G401.6 (cell line): ENCODE results near the gene GPS2.
A peak's percentile ranks its signal among the peaks of the same experiment; 100 is the strongest.
"Not testable (repeated sequence)": the region's sequence is repeated elsewhere in the genome, so short reads cannot be mapped to it uniquely, and the experiment has no call there.

Source experiments
- FAIRE-seq: peaks from 2 replicates; lab custom pipeline; 2012; peaks lifted over from hg19 to GRCh38; lab: Jason Lieb, UNC

GPS2 gene

DNA sequence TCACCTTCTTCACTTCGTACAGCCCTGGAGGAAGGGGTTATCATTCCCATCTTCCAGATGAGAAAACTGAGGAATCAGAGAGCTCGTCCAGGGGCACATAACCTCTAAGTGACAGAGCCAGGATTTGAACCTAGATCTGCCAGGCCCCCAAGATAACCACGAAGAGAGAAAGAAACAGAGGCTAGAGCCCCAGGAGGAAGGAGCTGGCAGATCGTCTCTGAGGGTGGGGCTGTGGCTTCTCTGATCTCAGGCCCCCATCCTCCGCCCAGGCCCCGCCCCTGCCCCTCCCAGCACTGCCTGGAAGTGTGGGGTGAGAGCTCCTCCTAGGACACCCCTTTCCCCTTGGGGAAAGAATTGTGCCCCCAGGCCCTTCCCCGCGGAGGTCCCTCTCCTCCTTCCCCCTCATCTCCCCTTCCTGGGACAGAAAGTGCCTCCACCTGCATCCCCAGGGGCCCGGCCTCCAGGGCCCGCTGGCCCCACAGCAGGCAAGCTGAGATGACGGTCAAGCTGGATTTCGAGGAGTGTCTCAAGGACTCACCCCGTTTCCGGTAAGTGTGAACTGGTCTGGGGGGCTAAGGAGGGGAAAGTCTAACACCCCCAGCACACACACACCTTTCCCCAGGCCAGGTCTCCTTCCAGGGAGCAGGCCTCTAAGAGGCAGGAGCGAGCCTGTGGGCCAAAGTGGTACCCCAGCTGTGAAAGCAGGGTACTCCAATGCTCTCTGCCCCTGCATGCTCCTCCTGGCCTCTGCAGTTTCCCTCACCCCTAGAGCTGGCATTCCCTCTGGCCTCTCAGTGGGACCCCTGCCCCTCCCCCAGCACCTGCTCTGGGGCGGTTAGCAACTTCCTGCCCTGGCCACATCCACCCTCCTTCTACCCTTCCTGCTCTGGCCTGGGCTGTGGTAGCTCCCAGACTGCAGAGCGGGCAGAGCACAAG, 21.3 kb upstream of the GPS2 start, which contains the start of gene ACAP1:
TSS of gene ACAP1 (plus strand) at position 290 of the 936 bp plus-strand sequence. CDS start at position 496, 206 bp downstream.
- FAIRE-seq = no peak

DNA sequence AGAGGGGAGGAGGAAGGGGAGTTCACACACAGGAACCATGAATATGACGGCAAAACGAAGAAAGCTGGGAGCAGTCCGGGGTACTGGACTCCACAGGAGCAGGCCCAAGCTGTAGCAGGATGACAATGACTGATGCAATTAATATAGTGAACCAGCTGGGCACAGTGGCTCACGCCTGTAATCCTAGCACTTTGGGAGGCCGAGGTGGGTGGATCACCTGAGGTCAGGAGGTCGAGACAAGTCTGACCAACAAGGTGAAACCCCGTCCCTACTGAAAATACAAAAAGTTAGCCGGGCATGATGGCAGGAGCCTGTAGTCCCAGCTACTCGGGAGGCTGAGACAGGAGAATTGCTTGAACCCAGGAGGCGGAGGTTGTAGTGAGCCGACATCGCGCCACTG, 20.6 kb upstream of the GPS2 start:
- not testable (repeated sequence) for FAIRE-seq

DNA sequence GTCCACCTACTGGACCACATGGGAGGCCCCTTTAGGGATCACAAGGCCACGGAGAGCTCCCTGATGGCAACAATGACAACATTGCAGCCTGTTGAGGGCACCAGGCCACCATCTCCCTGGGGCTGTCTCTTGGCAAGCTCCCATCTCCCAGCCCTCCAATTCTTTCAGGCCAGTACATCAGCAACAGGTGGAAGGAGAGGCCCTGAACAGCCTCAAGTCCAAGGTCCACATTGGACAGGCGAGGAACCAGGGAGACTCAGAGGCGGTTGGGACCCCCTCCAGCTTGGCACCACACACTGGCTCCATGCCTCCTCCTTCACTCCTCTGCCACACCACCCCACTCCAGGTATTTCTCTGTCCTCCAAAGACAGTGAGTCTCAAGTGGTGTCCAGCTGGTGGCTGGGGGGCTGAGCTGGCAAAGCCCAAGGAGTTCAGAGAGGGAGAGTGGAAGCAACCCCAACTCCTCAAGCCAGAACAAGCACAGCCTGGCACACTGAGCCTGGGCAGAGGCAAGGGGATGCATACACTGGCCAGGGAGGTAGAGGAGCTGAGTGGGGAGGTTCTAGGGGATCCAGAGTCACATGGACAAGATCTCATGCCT, 19.9 kb upstream of the GPS2 start:
- no peak for FAIRE-seq

DNA sequence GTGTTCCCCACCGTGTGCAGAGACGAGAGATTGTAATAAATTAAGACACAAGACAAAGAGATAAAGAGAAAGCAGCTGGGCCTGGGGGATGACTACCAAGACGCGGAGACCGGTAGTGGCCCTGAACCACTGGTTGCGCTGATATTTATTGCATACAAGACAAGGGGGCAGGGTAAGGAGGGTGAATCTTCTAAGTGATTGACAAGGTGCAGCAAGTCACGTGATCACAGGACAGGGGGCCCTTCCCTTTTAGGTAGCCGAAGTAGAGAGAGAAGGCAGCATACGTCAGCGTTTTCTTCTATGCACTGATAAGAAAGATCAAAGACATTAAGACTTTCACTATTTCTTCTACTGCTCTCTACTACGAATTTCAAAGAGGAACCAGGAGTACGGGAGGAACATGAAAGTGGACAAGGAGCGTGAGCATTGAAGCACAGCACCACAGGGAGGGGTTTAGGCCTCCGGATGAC, 17.5 kb upstream of the GPS2 start:
- not testable (repeated sequence) for FAIRE-seq

DNA sequence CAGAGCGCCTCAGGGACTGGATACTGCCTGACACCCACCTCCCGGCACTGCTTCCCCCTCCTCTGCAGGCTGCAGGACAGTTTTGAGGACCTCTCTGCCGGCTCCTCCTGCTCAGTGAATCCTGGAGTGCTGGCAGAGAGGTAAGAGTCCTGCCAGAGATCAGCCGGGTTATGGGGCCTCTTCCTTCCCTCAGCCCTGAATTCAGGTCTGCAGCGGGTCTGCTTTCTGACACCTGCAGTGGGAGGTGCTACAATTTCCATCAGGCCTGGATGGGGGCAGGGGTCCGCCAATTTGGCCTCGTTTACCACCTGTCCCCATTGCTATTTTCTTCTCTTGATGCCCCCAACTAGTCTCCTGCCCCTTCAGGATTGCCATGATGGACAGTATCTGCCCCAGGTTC, 17.0 kb upstream of the GPS2 start:
- no peak for FAIRE-seq

DNA sequence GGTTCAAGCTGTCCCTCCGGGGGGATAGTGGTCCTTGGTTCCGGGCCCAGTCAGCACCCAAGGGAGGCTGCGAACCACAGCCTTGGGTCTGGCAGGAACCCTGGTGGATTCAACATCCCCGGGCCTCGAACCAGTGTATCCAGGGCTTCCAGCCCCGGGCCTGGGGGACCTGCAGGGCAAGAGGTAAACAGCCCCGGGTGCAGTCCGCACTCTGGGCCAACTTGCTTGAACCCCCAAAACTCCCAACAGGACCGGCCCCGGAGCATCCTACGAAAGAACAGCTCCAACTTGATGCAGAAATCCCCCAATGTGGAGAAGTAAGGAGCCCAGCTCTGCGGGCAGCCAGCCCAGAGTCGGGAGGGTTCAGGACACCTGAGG, 15.5 kb upstream of the GPS2 start:
- no peak for FAIRE-seq

DNA sequence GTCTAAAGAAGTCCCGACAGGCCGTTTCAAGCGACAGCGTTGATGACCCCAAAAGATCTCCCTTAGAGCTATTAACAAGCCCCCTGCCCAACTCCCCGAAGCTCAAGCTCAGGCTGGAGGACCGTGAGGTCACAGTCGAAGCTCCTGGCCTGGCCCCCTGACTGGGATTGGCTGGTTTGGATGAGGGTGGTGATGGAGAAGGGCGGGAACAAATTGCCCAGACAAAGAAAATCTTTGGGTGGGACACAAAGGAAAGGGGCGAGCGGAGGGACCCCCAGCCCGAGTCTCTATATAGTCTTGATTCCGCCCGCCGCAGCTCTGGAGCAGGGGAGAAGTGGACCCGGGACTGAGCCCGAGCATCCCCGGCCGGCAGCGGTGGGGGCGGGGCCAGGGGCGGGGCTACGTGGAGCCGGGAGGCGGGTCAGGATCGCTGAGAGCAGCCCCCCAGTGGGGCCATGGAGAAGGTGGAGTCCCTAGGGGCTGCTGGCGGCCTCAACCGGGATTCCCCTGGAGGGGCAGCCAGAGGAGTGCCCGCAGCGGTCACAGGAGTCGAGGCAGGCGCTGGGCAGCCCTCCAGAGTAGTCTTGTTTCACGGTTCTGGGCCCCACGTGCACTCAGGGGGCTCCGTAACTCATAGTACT, 15.0 kb upstream of the GPS2 start:
- FAIRE-seq = no peak

DNA sequence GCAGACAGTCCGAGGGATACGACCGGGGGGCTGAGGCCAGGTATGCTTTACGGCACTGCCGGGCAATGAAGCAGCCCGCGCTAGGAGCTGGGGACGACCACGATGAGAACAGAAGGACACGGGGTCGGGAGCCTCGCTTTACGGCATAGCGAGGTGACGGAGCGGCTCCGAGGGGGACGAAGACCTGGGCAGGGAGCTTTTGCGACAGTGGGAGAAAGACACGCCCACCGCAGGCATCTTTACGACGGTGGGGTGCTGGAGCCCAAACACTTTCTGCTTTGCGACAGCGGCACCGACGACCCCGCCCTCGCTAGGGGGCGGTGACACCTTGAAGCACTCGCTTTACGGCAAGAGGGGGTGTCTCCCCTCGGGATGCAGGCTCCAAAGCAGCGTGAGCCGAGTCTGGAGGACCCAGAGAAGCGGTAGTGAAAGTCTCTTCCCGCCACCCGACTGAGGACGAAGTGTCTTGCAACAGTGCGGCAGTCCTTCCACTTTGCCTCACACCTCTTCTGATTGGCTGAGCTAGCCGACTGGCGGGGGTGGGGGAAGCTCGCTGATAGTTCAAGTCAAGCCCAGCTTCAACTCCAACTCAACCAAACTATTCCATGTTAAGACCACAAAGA, 14.3 kb upstream of the GPS2 start:
- peak; percentile 99 for FAIRE-seq

DNA sequence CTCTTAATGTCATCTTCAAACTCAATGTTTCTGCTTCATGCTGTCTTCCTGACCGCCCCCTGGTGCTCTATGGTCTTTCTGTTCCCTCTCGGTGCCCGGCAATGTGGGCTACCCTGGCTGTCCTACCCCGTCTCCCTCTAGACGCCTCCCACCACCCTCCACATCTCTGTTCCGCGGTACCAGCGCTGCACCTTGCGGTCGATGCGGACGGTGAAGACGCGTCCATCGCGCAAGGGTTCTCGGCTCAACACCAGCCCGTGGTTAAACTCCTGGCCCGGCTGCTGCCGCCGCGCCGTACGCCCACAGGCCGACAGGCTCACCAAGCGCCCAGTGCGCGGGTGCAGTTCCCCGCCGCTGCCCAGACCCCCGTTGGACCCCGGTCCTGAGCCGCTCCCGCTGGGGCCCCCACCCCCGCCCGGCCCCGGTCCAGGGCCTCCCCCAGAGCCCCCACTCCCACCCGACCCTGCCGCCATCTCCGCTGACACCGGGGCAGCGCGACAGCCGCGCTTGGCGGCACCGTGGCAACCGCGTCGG, 13.7 kb upstream of the GPS2 start, which contains the start of gene NEURL4:
TSS of gene NEURL4 (minus strand) at position 496 of the 534 bp plus-strand sequence. CDS start at position 473, 23 bp downstream.
- no peak for FAIRE-seq

DNA sequence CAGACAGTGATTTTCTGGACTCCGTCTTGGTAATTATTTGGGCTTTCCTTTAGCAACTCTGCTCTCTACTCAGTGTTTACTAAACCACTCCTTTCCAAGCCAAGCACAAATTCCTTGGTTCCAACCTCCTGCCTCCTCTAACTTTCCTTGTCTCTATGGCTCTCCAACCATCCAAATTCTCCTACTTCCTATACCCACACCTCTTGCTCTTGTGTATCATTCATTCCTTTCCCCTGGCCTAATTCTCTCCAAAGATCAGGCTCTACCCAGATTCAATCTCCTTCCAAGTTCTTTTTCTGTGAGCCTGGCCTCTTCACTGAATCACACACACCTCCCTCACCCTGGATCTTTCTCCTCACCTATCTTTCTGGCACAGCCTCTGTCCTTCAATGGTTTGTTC, 12.8 kb upstream of the GPS2 start:
- FAIRE-seq = no peak

DNA sequence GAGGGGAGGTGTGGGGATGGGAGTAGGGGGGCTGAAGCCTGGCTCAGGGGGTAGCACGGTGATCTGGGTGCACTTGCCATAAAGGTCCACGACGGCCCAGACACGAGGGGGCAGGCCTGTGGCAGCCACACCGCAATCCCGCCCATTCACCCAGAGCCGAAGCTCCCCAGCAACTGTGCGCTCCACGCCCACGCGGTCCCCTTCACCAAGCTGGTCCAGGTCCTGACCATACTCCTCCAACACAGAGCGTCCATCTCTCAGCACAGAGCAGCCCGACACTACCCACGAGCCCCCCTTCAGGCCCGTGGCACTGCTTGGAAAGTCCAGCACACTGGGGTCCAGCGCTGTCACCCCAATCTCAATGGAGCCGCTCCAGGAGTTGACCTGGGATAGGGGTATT, 12.3 kb upstream of the GPS2 start:
- FAIRE-seq = no peak

DNA sequence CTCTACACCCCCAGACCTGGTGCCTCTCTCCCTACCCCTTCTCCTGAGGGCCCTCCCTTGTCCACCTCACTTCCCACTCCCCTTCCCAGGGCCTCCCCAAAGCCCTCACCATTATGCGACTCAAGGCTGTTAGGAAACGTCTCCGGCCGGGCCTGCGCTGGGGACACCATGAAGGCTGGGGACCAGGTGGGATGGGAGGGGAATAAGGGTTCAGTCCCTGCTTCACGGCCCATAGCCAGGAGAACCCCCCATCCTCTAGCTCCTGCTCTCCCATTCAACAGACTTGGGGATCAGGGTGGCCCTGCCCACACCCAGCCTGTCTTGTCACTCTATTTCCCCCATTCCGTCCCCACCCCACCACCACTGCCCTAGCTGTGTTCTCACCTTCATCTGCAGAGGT, 11.9 kb upstream of the GPS2 start:
- FAIRE-seq = no peak

DNA sequence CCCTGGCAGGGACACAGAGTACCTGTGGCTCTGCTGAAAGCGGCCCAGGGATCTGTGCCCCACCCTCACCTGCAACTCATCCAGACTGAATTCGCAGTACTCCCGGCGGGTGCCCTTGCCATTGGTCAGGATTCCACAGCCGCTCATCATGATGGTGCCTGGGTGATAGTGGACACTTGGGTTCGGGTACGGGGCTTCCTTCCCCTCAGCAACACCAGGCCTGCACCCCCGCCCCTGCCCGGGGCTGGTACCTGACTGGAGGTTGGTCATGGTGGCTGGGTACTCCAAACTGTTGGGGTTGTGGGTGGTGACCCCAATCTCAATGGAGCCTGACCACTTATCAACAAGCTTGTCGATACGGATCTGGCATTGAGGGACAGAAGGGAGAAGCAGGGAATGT, 11.0 kb upstream of the GPS2 start:
- no peak for FAIRE-seq

DNA sequence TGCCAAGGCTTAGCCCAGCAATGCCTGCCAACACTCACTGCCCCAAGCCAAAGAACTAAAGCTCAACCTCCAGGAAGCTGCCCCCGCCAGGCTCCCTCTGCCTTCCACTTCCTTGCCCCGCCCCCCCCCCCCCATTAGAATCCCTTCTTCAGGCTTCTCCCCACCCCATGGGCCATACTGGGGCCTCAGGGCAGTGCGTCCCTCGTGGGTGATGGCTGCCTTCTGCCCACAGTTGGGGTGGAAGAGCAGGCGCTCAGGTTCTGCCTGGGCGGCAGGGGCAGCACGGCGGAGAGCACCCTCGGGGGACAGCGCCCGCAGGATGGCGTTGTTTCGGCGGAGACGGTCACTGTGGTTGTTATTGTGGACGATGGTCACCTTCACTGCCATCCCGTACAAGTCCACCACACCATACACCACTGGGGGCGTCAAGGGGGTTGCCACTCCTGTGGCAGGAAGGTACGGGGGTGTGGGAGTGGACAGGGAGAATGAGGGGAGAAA, 9.9 kb upstream of the GPS2 start:
- FAIRE-seq = no peak

DNA sequence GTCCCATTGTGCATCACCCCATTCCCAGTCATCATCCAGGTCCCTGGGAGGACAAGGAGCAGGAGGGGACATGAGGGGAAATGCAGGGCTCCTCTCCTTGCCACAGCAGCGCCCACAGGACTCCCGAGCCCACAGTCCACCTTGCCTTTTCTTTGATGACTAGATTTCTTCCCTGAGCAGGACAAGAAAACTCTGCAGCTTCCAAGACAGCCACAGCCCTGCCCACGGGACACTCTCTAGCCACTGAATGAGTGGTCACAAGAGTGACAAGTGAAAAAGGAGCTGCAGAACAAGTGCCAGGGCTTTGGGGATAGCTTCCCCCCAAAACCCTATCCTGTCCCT, 9.2 kb upstream of the GPS2 start:
- no peak for FAIRE-seq

DNA sequence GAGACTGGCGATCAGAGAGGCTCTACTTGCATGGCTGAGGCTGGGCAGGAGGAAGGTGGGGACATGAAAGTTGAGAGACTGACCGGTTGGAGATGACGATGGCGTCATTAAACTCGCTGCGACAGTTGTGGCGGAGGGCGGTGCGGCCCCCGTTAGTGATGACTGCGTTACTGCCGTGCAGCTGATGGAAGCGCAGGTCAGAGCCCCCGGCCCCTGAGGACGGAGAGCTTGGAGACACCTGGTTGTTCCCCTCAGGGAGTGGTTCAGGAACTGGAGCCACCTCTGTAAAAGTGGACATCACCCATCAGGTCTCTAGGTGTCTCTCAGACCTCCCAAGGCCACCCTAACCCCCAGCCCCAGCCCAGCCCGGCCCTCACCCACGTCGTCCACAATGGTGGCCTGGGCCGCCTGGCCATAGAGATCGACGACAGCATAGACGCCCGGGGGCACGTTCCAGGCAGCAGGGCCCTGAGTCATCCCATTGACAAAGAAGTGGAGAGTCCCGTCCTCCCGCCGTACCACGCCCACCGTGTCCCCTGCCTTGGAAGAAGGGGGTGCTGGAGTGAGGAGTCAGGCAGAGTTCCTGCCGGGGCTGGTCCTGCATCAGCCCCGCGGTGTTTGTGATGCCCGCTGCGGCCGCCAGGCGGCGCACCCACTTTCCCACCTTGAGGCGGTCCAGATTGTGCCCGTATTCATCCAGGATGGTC, 8.7 kb upstream of the GPS2 start:
- no peak for FAIRE-seq

DNA sequence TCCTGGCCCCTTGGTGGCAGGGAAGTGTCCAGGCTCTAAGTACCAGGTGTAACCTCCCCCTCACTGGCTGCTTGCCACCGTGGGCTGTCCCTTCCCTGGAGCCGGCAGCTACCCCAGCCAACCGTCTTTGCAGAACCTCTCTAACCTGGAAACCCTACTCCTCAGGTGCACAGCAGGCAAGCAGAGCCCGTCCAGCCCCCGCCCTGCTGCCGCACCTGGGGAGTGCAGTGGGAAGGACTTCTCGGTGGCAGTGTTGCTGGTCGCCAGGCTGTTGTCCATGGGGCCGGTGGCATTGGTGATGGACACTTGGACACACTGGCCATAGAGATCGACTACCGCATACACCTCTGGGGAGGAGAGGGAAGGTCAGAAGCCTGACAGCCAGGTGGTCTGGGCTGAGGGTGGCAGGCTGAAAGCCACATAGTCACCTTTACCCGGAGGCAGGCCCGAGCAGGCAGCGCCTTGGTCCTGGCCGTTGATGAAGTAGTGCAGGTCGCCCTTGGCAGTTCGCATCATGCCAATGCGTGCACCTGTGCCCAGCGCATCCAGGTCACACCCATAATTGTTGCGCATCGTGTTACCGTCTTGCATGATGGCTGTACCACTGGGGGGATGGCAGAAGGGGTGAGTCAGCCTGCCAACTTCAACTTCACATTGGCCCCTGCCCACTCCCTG, 7.5 kb upstream of the GPS2 start:
- no peak for FAIRE-seq

DNA sequence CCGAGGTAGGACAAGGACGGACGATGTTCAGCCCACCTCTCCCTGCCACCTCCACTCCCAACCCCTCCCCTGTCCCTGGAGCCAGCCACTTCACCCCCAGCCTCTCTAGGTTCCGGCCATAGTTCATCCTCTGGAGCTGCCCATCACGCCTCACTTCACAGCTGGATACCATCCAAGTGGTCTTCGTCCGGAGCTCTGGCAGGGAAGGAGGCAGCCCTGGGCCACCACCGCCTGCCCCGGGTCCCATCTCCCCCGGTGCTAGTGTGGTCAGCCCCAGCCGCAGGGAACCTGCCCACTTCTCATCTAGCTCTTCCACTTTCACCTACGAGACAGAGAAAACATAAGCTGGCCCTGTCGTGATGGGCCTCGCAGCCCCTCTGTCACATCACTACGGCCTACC, 6.3 kb upstream of the GPS2 start:
- no peak for FAIRE-seq

DNA sequence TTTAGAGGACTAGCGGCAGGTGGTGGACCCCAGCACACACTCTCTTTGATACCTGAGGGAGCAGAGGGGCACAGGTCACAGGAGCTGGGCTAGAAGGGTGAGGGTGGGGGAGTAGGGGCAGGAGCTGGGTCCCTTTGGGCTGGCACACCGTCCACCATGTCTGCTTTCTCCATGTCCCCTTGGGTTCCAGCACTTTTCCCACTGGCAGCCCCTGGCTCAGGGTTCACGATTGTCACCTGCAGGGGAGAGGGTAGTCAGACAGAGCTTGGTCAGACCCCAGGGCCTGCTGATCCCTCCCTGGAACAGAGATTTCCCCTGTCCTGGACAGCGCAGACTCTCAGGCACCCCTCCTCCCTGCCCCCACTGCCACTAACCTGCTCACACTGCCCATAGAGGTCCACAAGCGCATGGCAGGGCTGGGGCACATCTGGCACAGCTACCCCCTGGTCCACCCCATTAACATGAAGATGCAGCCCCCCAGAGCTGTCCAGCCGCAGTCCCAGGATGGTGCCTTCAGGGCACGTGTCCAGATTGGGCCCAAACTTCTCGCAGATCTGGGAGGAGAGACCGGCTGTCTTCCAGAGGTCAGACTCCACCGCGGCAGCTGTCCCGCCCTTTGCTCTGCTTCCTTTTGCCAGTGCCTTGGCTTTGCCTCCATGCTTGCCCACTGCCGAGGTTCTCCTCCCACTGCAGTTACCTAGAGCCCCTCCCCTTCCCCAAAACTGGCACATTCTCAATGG, 3.1 kb upstream of the GPS2 start:
- no peak for FAIRE-seq

DNA sequence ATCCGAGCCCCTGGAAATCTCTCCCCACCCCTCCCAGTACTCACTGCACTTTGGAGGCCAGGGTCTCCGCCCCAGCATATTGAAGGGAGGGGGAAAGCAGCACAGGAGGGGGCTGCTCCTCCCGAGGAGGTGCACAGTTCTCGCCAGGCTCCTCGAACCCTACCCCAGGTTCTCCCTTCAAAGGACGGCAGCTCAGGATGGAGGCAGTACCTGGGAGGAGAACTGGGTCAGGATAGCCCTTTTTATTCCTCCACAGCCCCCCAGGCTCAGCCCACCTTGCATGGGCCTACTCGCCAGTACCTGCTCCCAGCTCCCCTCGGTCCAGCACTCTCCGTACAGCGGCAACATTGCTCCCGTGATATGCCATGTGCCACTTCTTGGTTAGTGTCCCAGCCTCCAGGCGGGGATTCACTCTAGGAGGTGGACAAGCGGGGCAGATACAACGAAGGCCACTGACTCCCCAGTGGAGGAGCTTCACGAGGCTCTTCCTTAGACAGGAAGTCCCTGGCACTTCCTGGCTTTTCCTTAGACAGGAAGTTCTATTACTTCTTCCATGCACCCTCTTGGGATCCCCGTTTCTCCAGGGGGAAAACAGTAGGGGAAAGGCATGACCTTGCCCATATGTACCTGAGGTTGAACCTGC, 2.1 kb upstream of the GPS2 start:
- no peak for FAIRE-seq
